PC-3 (cell line): ENCODE results near the gene KLHL40.

Experiments
- CTCF ChIP-seq: fragments of 300-600 bp; sonication (generic); conservative IDR thresholded peaks from 2 replicates; pipeline ENCODE4 v1.5.1; 2017; ENCODE audit warnings: antibody characterized with exemption, low read depth, mild to moderate bottlenecking, low read length
- EZH2phosphoT487 ChIP-seq: fragments of 300-600 bp; sonication (generic); IDR thresholded peaks from 2 replicates; pipeline ENCODE4 v1.6.1; 2018; ENCODE audit warnings: mild to moderate bottlenecking, antibody characterized with exemption, low read length, borderline replicate concordance

GRCh38 chr3:42707620-42708355 is 22.5 kb downstream of the KLHL40 start:
- TF ChIP-seq CTCF (no peak), EZH2phosphoT487 (no peak)
